Measurements from ENCODE around the gene OLAH. TPM values are rescaled to one million over a fixed set of nuclear protein-coding genes. Genes with fewer than 3 reads are reported as not detected.

Gene OLAH
- polyA plus RNA-seq, 3 donors, result 0.09 TPM; not detected in 2

GRCh38 chr10:15068802-15069201 lies 25.1 kb downstream of the OLAH start:
- Histone ChIP-seq H3K4me3 (replicated peaks in 1 of 3; ENCODE audit: low read depth in 2 of 3, low read length in 3 of 3) (no peak overlapping the region), H3K27me3 (ENCODE audit: control insufficient read depth in 2 of 2, insufficient read depth in 2 of 2, low read length in 2 of 2) (peaks cover 0 to 2% of the 10 kb centered on the region in 2 donors), H4K20me1 (ENCODE audit: insufficient read depth, low read length) (no peaks in the 10 kb centered on the region), H3K4me1 (ENCODE audit: control insufficient read depth in 1 of 2, insufficient read depth in 2 of 2, low read length in 2 of 2) (no peaks in the 10 kb centered on the region), H3K4me2 (replicated peaks; ENCODE audit: extremely low read depth, low read length, poor library complexity, severe bottlenecking) (no peak overlapping the region), H2AFZ (ENCODE audit: insufficient read depth, low read depth, low read length, poor library complexity, severe bottlenecking) (no peak overlapping the region), H3K27ac (ENCODE audit: low read depth in 1 of 2, low read length in 2 of 2) (no peak overlapping the region), H3K79me2 (ENCODE audit: insufficient read depth, low read length) (no peaks in the 10 kb centered on the region), H3K36me3 (replicated peaks in 1 of 2; ENCODE audit: control insufficient read depth in 1 of 2, insufficient read depth in 2 of 2, low read length in 2 of 2) (no peaks in the 10 kb centered on the region), H3K9ac (ENCODE audit: insufficient read depth, low read length, poor library complexity, severe bottlenecking) (no peak overlapping the region), H3K9me3 (replicated peaks in 1 of 2; ENCODE audit: control insufficient read depth in 1 of 2, insufficient read depth in 1 of 2, low read length in 2 of 2) (no peaks in the 10 kb centered on the region)
- DNase-seq, result no peak
- Mint-ChIP-seq H3K9me3 (peaks cover 7 to 20% (median 13%) of the 10 kb centered on the region in 7 donors), H3K27ac (no peak overlapping the region), H3K4me3 (no peak overlapping the region), H3K36me3 (no peaks in the 10 kb centered on the region), H3K4me1 (no peaks in the 10 kb centered on the region), H3K27me3 (ENCODE audit: low read depth in 3 of 3) (peaks cover 0 to 9% (median 2%) of the 10 kb centered on the region in 3 donors)
- intact Hi-C loops (cut with micrococcal nuclease), result no loop called here
- no peak for TF ChIP-seq CTCF (IDR thresholded peaks at IDR 0.05)
- WGBS (ENCODE audit: insufficient coverage), result 92% methylated on average over 2 of the region's 3 CpGs

DNA sequence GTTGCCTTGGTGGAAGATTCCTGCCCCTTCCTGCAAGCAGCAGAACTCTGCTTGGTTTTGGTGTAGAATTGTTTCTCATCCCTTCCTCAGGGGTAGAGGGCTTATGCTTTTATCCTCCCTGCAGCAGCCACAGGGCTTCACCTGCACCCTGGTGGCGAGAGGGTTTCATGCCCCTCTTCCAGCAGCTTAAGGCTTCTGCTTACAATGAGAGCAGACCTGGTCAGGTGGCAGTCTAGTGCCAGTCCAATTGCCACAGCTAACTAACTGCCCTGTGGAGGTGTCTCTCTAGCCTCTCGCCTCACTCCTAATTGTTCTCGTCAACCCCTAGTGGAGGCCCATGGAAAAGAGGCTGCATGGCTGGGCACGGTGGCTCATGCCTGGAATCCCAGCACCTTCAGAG lies 25.5 kb downstream of the OLAH start:
- Histone ChIP-seq H3K4me1 (ENCODE audit: control insufficient read depth in 1 of 2, insufficient read depth in 2 of 2, low read length in 2 of 2) (no peaks in the 10 kb centered on the region), H3K4me3 (replicated peaks in 1 of 3; ENCODE audit: low read depth in 2 of 3, low read length in 3 of 3) (no peak overlapping the region), H4K20me1 (ENCODE audit: insufficient read depth, low read length) (no peaks in the 10 kb centered on the region), H3K27me3 (ENCODE audit: control insufficient read depth in 2 of 2, insufficient read depth in 2 of 2, low read length in 2 of 2) (peaks cover 0 to 2% of the 10 kb centered on the region in 2 donors), H3K36me3 (replicated peaks in 1 of 2; ENCODE audit: control insufficient read depth in 1 of 2, insufficient read depth in 2 of 2, low read length in 2 of 2) (no peaks in the 10 kb centered on the region), H3K9ac (ENCODE audit: insufficient read depth, low read length, poor library complexity, severe bottlenecking) (no peak overlapping the region), H3K79me2 (ENCODE audit: insufficient read depth, low read length) (no peaks in the 10 kb centered on the region), H3K4me2 (replicated peaks; ENCODE audit: extremely low read depth, low read length, poor library complexity, severe bottlenecking) (no peak overlapping the region), H3K27ac (ENCODE audit: low read depth in 1 of 2, low read length in 2 of 2) (no peak overlapping the region), H3K9me3 (replicated peaks in 1 of 2; ENCODE audit: control insufficient read depth in 1 of 2, insufficient read depth in 1 of 2, low read length in 2 of 2) (no peaks in the 10 kb centered on the region), H2AFZ (ENCODE audit: insufficient read depth, low read depth, low read length, poor library complexity, severe bottlenecking) (no peak overlapping the region)
- peaks cover 2 to 9% (median 2%) of the 10 kb centered on the region in 3 donors for H3K27me3 Mint-ChIP-seq (ENCODE audit: low read depth in 3 of 3)
- intact Hi-C loops (cut with micrococcal nuclease), result no loop called here
- DNase-seq, result no peak
- WGBS (ENCODE audit: insufficient coverage), result 100% methylated on average over 3 of the region's 4 CpGs
- H3K9me3 Mint-ChIP-seq, result peaks cover 7 to 20% (median 13%) of the 10 kb centered on the region in 7 donors
- no peaks in the 10 kb centered on the region for H3K4me1 Mint-ChIP-seq
- no peak overlapping the region for H3K4me3 Mint-ChIP-seq
- no peak for TF ChIP-seq CTCF (IDR thresholded peaks at IDR 0.05)
- H3K27ac Mint-ChIP-seq, result no peak overlapping the region
- H3K36me3 Mint-ChIP-seq, result no peaks in the 10 kb centered on the region

All from CD14-positive monocyte (primary cell).